Astrocyte of the spinal cord (primary cell): ENCODE results near the gene SS18L1.

Experiments
- DNase-seq: peaks from one replicate; pipeline ENCODE4 v3.0.0; 2011; ENCODE audit warnings: low read depth, low spot score
- H3K4me3 ChIP-seq: 2 replicates; pipeline ENCODE4 v1.5.1; 2011; ENCODE audit warnings: low read depth, mild to moderate bottlenecking, low read length, moderate library complexity
- CTCF ChIP-seq: IDR thresholded peaks from 2 replicates; pipeline ENCODE4 v1.5.1; 2012; ENCODE audit warnings: low read depth, mild to moderate bottlenecking, low read length, inconsistent platforms
- in situ Hi-C: cut with HindIII; loops from 2 replicates; pipeline ENCODE4 v1.10.0; 2017; ENCODE audit warnings: low sequenced_read_pairs

The SS18L1 gene

GRCh38 chr20:62177307-62177706, 33.7 kb downstream of the SS18L1 start:
- TF ChIP-seq CTCF: no peak
- in situ Hi-C loops: no loop called here
- DNase-seq: no peak

GRCh38 chr20:62178316-62179161, 35.0 kb downstream of the SS18L1 start:
- in situ Hi-C loops: no loop called here
- no peak overlapping the region for H3K4me3 ChIP-seq
- DNase-seq: no peak
- no peak for TF ChIP-seq CTCF

More at GRCh38 chr20:62177307-62177706, 33.7 kb downstream of the SS18L1 start:
- H3K4me3 ChIP-seq: no peak overlapping the region

- no peak for TF ChIP-seq CTCF
- in situ Hi-C loops: no loop called here
- H3K4me3 ChIP-seq: no peak overlapping the region
- DNase-seq: no peak
These were observed 35.6 kb downstream of the SS18L1 start for GRCh38 chr20:62179162-62179504.

- no peak for TF ChIP-seq CTCF
- DNase-seq: no peak
- peak overlapping the region; percentile 97 for H3K4me3 ChIP-seq
These were observed 38.2 kb downstream of the SS18L1 start for GRCh38 chr20:62181808-62182207.

GRCh38 chr20:62182469-62183425, 39.2 kb downstream of the SS18L1 start, which contains the start of gene MTG2:
MTG2 (plus strand) TSS chr20:62183028; CDS start chr20:62193421, 10,393 bp downstream.
- no peak for TF ChIP-seq CTCF
- in situ Hi-C loops: no loop called here
- H3K4me3 ChIP-seq: peak within 1 kb of the TSS; percentile 97
- peak; percentile 94 for DNase-seq

More at GRCh38 chr20:62181808-62182207, 38.2 kb downstream of the SS18L1 start:
- in situ Hi-C loops: no loop called here

- peak overlapping the region; percentile 97 for H3K4me3 ChIP-seq
- no peak for TF ChIP-seq CTCF
- peak; percentile 4 for DNase-seq
- in situ Hi-C loops: no loop called here
These were observed 40.0 kb downstream of the SS18L1 start for GRCh38 chr20:62183426-62184142.
